ENCODE measurements around the gene NFRKB.

Gene NFRKB

GRCh38 chr11:129895126-129896041, at the start of gene NFRKB:
NFRKB (minus strand) TSS chr11:129895578; CDS start chr11:129892849, 2,729 bp downstream.
- peak; percentile 95 for DNase-seq

GRCh38 chr11:129944696-129945095, 49.3 kb upstream of the NFRKB start:
- DNase-seq, result no peak

- no peak for DNase-seq
Observed at GRCh38 chr11:129943036-129943435, 47.7 kb upstream of the NFRKB start.

GRCh38 chr11:129939510-129939909, 44.1 kb upstream of the NFRKB start:
- DNase-seq, result no peak

- no peak for DNase-seq
Observed at GRCh38 chr11:129938764-129939163, 43.4 kb upstream of the NFRKB start.

- DNase-seq, result no peak
Observed at GRCh38 chr11:129937592-129938238, 42.3 kb upstream of the NFRKB start.

GRCh38 chr11:129935723-129936122, 40.3 kb upstream of the NFRKB start:
- no peak for DNase-seq

GRCh38 chr11:129933891-129934290, 38.5 kb upstream of the NFRKB start:
- peak; percentile 43 for DNase-seq

- DNase-seq, result no peak
Observed at GRCh38 chr11:129933262-129933661, 37.9 kb upstream of the NFRKB start.

- no peak for DNase-seq
Observed at GRCh38 chr11:129932381-129933067, 37.1 kb upstream of the NFRKB start.

- DNase-seq, result no peak
Observed at GRCh38 chr11:129930743-129931142, 35.4 kb upstream of the NFRKB start.

GRCh38 chr11:129930296-129930695, 34.9 kb upstream of the NFRKB start:
- no peak for DNase-seq

- no peak for DNase-seq
Observed at GRCh38 chr11:129929721-129930120, 34.3 kb upstream of the NFRKB start.

- no peak for DNase-seq
Observed at GRCh38 chr11:129928923-129929692, 33.7 kb upstream of the NFRKB start.

GRCh38 chr11:129922674-129923073, 27.3 kb upstream of the NFRKB start:
- no peak for DNase-seq

GRCh38 chr11:129918361-129918760, 23.0 kb upstream of the NFRKB start:
- DNase-seq, result no peak

- no peak for DNase-seq
Observed at GRCh38 chr11:129917231-129917630, 21.9 kb upstream of the NFRKB start.

- no peak for DNase-seq
Observed at GRCh38 chr11:129911298-129911697, 15.9 kb upstream of the NFRKB start.

GRCh38 chr11:129910360-129910759, 15.0 kb upstream of the NFRKB start:
- DNase-seq, result no peak

- no peak for DNase-seq
Observed at GRCh38 chr11:129905402-129905801, 10.0 kb upstream of the NFRKB start.

GRCh38 chr11:129896062-129896461, 684 bp upstream of the NFRKB start:
- DNase-seq, result no peak

- DNase-seq, result no peak
Observed at GRCh38 chr11:129894278-129895125, 876 bp downstream of the NFRKB start.

All from femur (tissue), 1 donor.